ENCODE data around the gene PDXP.

Gene PDXP

DNA sequence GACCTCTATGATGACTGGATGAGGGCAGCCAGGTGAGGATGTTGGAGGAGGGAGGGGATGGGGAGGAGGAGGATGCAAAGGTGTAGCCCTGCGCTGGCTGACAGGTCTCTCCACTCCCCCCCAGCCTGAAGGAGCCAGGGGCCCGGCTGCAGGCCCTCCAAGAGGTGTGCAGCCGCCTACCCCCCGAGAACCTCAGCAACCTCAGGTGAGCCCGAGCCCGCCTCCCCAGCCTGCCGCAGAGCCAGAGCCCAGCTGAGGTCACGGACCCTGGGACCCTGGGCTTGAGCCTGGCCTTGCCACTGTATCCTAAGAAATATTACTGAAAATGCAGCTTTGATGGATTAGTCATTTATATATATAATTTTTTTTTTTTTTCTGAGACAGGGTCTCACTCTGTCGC, 11.2 kb upstream of the PDXP start:
- TF ChIP-seq TAF1 (IDR thresholded peaks at IDR 0.05; ENCODE audit: borderline replicate concordance, insufficient read depth, low read length) (no peak), SIN3A (IDR thresholded peaks at IDR 0.05; ENCODE audit: borderline replicate concordance, insufficient read depth, low read length) (no peak), POLR2AphosphoS5 (IDR thresholded peaks at IDR 0.05; ENCODE audit: low read depth, low read length) (no peak), FOXP2 (optimal IDR thresholded peaks at IDR 0.05; ENCODE audit: borderline replicate concordance, extremely low read depth, extremely low read length, insufficient read depth) (no peak)
- TF ChIP-seq, protein P1, sequence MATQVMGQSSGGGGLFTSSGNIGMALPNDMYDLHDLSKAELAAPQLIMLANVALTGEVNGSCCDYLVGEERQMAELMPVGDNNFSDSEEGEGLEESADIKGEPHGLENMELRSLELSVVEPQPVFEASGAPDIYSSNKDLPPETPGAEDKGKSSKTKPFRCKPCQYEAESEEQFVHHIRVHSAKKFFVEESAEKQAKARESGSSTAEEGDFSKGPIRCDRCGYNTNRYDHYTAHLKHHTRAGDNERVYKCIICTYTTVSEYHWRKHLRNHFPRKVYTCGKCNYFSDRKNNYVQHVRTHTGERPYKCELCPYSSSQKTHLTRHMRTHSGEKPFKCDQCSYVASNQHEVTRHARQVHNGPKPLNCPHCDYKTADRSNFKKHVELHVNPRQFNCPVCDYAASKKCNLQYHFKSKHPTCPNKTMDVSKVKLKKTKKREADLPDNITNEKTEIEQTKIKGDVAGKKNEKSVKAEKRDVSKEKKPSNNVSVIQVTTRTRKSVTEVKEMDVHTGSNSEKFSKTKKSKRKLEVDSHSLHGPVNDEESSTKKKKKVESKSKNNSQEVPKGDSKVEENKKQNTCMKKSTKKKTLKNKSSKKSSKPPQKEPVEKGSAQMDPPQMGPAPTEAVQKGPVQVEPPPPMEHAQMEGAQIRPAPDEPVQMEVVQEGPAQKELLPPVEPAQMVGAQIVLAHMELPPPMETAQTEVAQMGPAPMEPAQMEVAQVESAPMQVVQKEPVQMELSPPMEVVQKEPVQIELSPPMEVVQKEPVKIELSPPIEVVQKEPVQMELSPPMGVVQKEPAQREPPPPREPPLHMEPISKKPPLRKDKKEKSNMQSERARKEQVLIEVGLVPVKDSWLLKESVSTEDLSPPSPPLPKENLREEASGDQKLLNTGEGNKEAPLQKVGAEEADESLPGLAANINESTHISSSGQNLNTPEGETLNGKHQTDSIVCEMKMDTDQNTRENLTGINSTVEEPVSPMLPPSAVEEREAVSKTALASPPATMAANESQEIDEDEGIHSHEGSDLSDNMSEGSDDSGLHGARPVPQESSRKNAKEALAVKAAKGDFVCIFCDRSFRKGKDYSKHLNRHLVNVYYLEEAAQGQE (IDR thresholded peaks at IDR 0.05; ENCODE audit: insufficient read depth in 1 of 2, low read depth in 2 of 2, low read length in 2 of 2) = no peak

DNA sequence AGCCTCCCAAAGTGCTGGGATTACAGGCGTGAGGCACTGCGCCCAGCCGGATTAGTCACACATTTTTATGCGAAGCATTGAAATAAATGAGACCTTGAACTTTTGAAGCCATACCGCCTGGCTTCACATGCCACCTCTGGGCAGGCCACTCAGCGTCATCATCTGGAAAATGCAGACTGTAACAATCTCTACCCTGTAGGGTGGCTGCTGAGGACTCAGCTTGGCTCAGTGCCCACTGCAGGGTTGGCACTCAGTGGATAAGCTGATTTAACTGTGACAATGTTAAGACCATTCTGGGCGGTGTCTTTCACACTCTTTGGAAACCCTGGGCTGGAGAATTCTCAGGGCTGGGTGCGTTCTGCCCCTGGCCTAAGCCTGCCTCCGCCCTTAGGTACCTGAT, 10.6 kb upstream of the PDXP start:
- TF ChIP-seq TAF1 (IDR thresholded peaks at IDR 0.05; ENCODE audit: borderline replicate concordance, insufficient read depth, low read length) (no peak), SIN3A (IDR thresholded peaks at IDR 0.05; ENCODE audit: borderline replicate concordance, insufficient read depth, low read length) (no peak), FOXP2 (optimal IDR thresholded peaks at IDR 0.05; ENCODE audit: borderline replicate concordance, extremely low read depth, extremely low read length, insufficient read depth) (no peak), POLR2AphosphoS5 (IDR thresholded peaks at IDR 0.05; ENCODE audit: low read depth, low read length) (no peak)
- TF ChIP-seq, protein P1 (IDR thresholded peaks at IDR 0.05; ENCODE audit: insufficient read depth in 1 of 2, low read depth in 2 of 2, low read length in 2 of 2) = no peak

DNA sequence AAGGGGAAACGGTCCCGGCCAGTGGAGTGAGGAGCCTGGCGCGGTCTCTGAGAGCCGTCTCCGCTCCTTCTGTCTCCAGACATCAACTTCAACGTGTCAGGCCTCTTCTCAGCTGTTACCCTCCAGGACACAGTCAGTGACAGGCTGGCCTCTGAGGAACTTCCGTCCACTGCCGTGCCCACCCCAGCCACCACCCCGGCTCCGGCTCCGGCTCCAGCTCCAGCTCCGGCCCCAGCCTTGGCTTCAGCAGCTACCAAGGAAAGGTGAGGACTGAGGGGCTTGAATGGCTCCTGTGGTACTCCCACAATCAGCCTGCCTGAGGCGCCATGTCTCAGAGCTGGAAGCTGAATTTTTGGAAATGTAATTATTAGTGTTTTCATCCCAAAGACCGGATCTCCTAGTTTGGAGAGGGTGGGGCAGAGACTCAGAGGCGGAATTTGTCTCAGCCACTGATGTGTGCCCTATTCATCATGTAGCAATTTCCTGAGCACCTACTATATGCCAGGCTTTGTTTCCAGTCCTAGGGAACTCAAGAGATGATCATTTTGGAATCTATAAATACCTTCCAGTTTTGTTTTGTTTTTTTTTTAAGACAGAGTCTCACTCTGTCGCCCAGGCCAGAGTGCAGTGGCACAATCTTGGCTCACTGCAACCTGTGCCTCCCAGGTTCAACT, 7.9 kb upstream of the PDXP start:
- no peak for TF ChIP-seq TAF1 (IDR thresholded peaks at IDR 0.05; ENCODE audit: borderline replicate concordance, insufficient read depth, low read length)
- TF ChIP-seq, protein P1 (IDR thresholded peaks at IDR 0.05; ENCODE audit: insufficient read depth in 1 of 2, low read depth in 2 of 2, low read length in 2 of 2) = no peak
- no peak for TF ChIP-seq POLR2AphosphoS5 (IDR thresholded peaks at IDR 0.05; ENCODE audit: low read depth, low read length)
- no peak for TF ChIP-seq SIN3A (IDR thresholded peaks at IDR 0.05; ENCODE audit: borderline replicate concordance, insufficient read depth, low read length)
- TF ChIP-seq FOXP2 (optimal IDR thresholded peaks at IDR 0.05; ENCODE audit: borderline replicate concordance, extremely low read depth, extremely low read length, insufficient read depth) = no peak

- no peak for TF ChIP-seq TAF1 (IDR thresholded peaks at IDR 0.05; ENCODE audit: borderline replicate concordance, insufficient read depth, low read length)
- TF ChIP-seq POLR2AphosphoS5 (IDR thresholded peaks at IDR 0.05; ENCODE audit: low read depth, low read length) = no peak
- TF ChIP-seq SIN3A (IDR thresholded peaks at IDR 0.05; ENCODE audit: borderline replicate concordance, insufficient read depth, low read length) = no peak
- TF ChIP-seq FOXP2 (optimal IDR thresholded peaks at IDR 0.05; ENCODE audit: borderline replicate concordance, extremely low read depth, extremely low read length, insufficient read depth) = no peak
Observed at GRCh38 chr22:37654563-37655251, 3.8 kb upstream of the PDXP start.

DNA sequence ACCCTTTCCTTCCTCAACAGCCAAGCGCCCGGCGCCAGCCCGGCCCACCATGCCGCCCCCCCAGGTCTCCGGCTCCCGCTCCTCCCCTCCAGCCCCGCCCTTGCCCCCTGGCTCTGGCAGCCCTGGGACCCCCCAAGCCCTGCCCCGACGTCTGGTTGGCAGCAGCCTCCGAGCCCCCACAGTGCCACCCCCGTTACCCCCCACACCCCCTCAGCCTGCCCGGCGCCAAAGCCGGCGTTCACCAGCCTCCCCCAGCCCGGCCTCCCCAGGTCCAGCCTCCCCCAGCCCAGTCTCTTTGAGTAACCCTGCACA, 3.3 kb upstream of the PDXP start:
- TF ChIP-seq POLR2AphosphoS5 (IDR thresholded peaks at IDR 0.05; ENCODE audit: low read depth, low read length) (no peak), TAF1 (IDR thresholded peaks at IDR 0.05; ENCODE audit: borderline replicate concordance, insufficient read depth, low read length) (no peak), FOXP2 (optimal IDR thresholded peaks at IDR 0.05; ENCODE audit: borderline replicate concordance, extremely low read depth, extremely low read length, insufficient read depth) (no peak), SIN3A (IDR thresholded peaks at IDR 0.05; ENCODE audit: borderline replicate concordance, insufficient read depth, low read length) (no peak)
- TF ChIP-seq, protein P1 (IDR thresholded peaks at IDR 0.05; ENCODE audit: insufficient read depth in 1 of 2, low read depth in 2 of 2, low read length in 2 of 2) = no peak

Measured in PFSK-1 (cell line).